ENCODE measurements around the gene TMEM52.

Gene TMEM52

DNA sequence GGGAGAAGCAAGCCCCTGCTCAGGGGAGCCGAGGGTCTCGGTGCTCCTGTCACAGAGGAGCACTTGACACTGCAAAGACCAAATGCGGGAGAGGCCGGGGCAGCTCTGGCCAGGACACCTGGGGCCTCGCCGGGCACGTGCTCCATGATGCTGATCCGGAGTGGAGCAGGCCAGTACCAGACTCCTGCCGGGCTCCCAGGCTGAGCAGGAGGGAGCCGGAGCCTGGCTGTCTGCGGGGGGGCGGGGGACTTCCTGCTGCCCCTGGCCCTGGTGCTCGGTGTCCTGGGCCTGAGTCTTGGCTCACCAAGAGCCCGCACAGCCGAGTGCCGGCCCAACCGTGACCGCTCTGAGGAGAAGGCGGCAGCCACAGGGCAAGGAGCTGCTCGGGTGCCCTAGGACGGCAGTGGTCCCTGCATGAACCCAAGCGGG is 38.5 kb upstream of the TMEM52 start (continued):
- TF ChIP-seq, protein P1, sequence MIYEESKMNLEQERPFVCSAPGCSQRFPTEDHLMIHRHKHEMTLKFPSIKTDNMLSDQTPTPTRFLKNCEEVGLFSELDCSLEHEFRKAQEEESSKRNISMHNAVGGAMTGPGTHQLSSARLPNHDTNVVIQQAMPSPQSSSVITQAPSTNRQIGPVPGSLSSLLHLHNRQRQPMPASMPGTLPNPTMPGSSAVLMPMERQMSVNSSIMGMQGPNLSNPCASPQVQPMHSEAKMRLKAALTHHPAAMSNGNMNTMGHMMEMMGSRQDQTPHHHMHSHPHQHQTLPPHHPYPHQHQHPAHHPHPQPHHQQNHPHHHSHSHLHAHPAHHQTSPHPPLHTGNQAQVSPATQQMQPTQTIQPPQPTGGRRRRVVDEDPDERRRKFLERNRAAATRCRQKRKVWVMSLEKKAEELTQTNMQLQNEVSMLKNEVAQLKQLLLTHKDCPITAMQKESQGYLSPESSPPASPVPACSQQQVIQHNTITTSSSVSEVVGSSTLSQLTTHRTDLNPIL (CRISPR knock-in tag; IDR thresholded peaks at IDR 0.05; ENCODE audit: low read depth): no peak

DNA sequence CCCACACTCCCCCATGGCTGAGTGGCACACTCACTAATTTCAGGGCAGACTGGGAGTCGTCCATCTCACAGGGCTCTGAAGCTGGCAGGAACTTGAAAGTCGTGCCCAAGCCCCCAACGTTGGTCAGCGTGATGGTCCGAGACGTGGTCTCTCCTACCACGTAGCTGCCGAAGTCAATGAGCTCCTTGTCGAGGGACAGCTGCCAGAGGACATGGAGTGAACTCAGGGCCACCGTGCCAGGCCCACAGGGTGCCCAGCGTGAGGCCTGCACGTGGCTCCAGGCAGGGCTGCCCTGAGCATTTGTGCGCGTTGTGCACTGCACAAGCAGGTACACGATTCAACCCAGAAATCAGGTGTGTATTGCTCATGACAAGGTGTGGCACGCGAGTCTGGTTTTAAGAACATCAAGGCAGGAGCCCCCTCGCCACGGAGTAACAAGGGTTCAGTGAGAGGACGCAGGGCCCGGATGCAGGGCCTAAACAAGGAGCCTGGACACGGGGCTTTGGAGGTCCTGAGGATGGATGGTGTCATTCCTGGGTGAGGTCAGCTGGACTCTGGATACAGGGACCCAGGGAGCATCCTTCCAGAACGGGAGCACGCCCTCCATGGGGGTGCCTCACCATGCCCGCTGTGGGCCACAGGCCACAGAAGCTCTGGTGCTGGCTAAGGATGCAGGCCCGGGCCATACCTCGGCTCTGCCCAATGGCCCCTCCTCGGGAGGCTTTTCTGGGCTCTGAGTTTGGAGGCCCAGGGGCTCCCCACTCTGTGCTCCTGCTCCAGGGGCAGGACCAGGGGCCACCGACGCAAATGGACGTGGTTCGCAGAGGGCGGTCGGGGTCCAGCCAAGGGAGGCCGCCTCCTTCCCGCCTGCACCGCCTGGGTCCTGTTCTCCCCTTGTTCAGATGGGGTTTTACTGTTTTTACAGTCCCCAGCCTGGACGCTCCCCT is 37.8 kb upstream of the TMEM52 start:
- TF ChIP-seq OSR1 (CRISPR knock-in tag; IDR thresholded peaks at IDR 0.05) (no peak), BACH2 (CRISPR knock-in tag; IDR thresholded peaks at IDR 0.05; ENCODE audit: borderline replicate concordance) (no peak), GLIS3 (CRISPR knock-in tag; IDR thresholded peaks at IDR 0.05) (no peak), TSHZ2 (CRISPR knock-in tag; IDR thresholded peaks at IDR 0.05) (no peak), ZNF8 (CRISPR knock-in tag; IDR thresholded peaks at IDR 0.05) (no peak), ZFP3 (CRISPR knock-in tag; IDR thresholded peaks at IDR 0.05) (no peak), PPARA (CRISPR knock-in tag; IDR thresholded peaks at IDR 0.05; ENCODE audit: borderline replicate concordance) (no peak), ZNF70 (CRISPR knock-in tag; IDR thresholded peaks at IDR 0.05) (no peak), ISL1 (CRISPR knock-in tag; IDR thresholded peaks at IDR 0.05) (no peak), TCF4 (CRISPR knock-in tag; IDR thresholded peaks at IDR 0.05; ENCODE audit: borderline replicate concordance) (no peak), CSRNP3 (CRISPR knock-in tag; IDR thresholded peaks at IDR 0.05) (no peak), TOX (CRISPR knock-in tag; IDR thresholded peaks at IDR 0.05; ENCODE audit: borderline replicate concordance) (no peak), SNAI2 (CRISPR knock-in tag; IDR thresholded peaks at IDR 0.05) (no peak), PATZ1 (CRISPR knock-in tag; IDR thresholded peaks at IDR 0.05; ENCODE audit: borderline replicate concordance) (no peak), ZFP30 (CRISPR knock-in tag; IDR thresholded peaks at IDR 0.05) (no peak), ZNF565 (CRISPR knock-in tag; conservative IDR thresholded peaks at IDR 0.05; ENCODE audit: low read depth) (no peak), ARNTL (CRISPR knock-in tag; IDR thresholded peaks at IDR 0.05; ENCODE audit: borderline replicate concordance, low read depth) (no peak), RARB (CRISPR knock-in tag; IDR thresholded peaks at IDR 0.05) (no peak), CSDC2 (CRISPR knock-in tag; IDR thresholded peaks at IDR 0.05) (no peak)
- TF ChIP-seq, protein P1 (CRISPR knock-in tag; IDR thresholded peaks at IDR 0.05; ENCODE audit: low read depth): no peak
- no peak for ATAC-seq

DNA sequence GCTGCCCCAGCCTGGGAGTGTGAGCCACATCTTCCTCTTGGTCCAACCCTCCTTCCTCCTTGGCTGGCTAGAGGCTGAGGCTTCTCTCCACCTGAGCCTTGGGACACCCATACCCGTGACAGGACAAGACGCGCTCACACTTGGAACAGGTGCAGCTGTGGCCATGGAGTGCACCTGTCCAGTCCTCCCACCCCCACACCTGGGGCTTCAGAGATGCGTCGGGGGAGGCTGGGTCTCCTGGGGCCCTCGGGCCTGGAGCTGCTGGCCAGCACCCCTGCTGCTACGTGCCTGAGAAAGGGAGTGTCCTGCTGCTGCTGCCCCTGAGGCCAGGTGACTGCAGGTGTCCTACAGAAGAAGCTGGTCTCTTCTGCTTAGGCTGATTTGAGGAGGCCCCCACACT is 37.0 kb upstream of the TMEM52 start:
- no peak for ATAC-seq
- TF ChIP-seq OSR1 (CRISPR knock-in tag; IDR thresholded peaks at IDR 0.05) (no peak), ZFP30 (CRISPR knock-in tag; IDR thresholded peaks at IDR 0.05) (no peak), SNAI2 (CRISPR knock-in tag; IDR thresholded peaks at IDR 0.05) (no peak), RARB (CRISPR knock-in tag; IDR thresholded peaks at IDR 0.05) (no peak), ZFP3 (CRISPR knock-in tag; IDR thresholded peaks at IDR 0.05) (no peak)

Measured in SK-N-SH treated with all-trans-retinoic acid at 6 μM for 48 hours (cell line).